ENCODE results near the gene ANTXRL. TPM values are rescaled to one million over a fixed set of nuclear protein-coding genes. Genes with fewer than 3 reads are reported as not detected.
"Not testable (repeated sequence)": the region's sequence is repeated elsewhere in the genome, so short reads cannot be mapped to it uniquely, and the experiment has no call there.

The ANTXRL gene
- total RNA-seq, 1 donor: not detected

- no peak overlapping the region for H3K4me3 ChIP-seq (ENCODE audit: low read depth, low read length)
- TF ChIP-seq CTCF (IDR thresholded peaks at IDR 0.05; ENCODE audit: insufficient read depth, low read depth, low read length): no peak
- DNase-seq (ENCODE audit: low read depth): no peak
These were observed 39.7 kb upstream of the ANTXRL start for GRCh38 chr10:46247181-46247475.

- no peak for DNase-seq (ENCODE audit: low read depth)
- TF ChIP-seq CTCF (IDR thresholded peaks at IDR 0.05; ENCODE audit: insufficient read depth, low read depth, low read length): no peak
- no peak overlapping the region for H3K4me3 ChIP-seq (ENCODE audit: low read depth, low read length)
These were observed 38.8 kb upstream of the ANTXRL start for GRCh38 chr10:46247808-46248569.

- H3K4me3 ChIP-seq (ENCODE audit: low read depth, low read length): no peak overlapping the region
- TF ChIP-seq CTCF (IDR thresholded peaks at IDR 0.05; ENCODE audit: insufficient read depth, low read depth, low read length): no peak
- DNase-seq (ENCODE audit: low read depth): no peak
These were observed 38.1 kb upstream of the ANTXRL start for GRCh38 chr10:46248651-46249146.

- H3K4me3 ChIP-seq (ENCODE audit: low read depth, low read length); DNase-seq (ENCODE audit: low read depth): not testable (repeated sequence)
These were observed 37.0 kb upstream of the ANTXRL start for GRCh38 chr10:46249617-46250344.

GRCh38 chr10:46250481-46250880 is 36.3 kb upstream of the ANTXRL start:
- no peak for DNase-seq (ENCODE audit: low read depth)
- no peak overlapping the region for H3K4me3 ChIP-seq (ENCODE audit: low read depth, low read length)
- TF ChIP-seq CTCF (IDR thresholded peaks at IDR 0.05; ENCODE audit: insufficient read depth, low read depth, low read length): no peak

GRCh38 chr10:46250898-46251856 is 35.6 kb upstream of the ANTXRL start:
- DNase-seq (ENCODE audit: low read depth): no peak
- no peak for TF ChIP-seq CTCF (IDR thresholded peaks at IDR 0.05; ENCODE audit: insufficient read depth, low read depth, low read length)

More at GRCh38 chr10:46250898-46251856, 35.6 kb upstream of the ANTXRL start:
- no peak overlapping the region for H3K4me3 ChIP-seq (ENCODE audit: low read depth, low read length)
